H1 (cell line): Measurements from ENCODE around the gene PNO1. TPM values are rescaled to one million over a fixed set of nuclear protein-coding genes. Genes with fewer than 3 reads are reported as not detected.
A peak's percentile ranks its signal among the peaks of the same experiment; 100 is the strongest.

Source experiments
- ATF2 ChIP-seq: IDR thresholded peaks from 2 replicates; pipeline ENCODE4 v1.6.1; 2012; ENCODE audit warnings: low read length, inconsistent platforms
- CHD7 ChIP-seq: fragments of 300-600 bp; sonication (generic); IDR thresholded peaks from 2 replicates; pipeline ENCODE4 v1.7.1; 2012; ENCODE audit warnings: low read length, moderate library complexity, mild to moderate bottlenecking, inconsistent platforms; ENCODE audit not compliant: insufficient replicate concordance
- GTF2F1 ChIP-seq: IDR thresholded peaks from 2 replicates; pipeline ENCODE4 v1.6.1; 2012; ENCODE audit warnings: low read depth, low read length, improper control_type of control experiment, borderline replicate concordance
- MAX ChIP-seq: IDR thresholded peaks from 2 replicates; pipeline ENCODE4 v1.6.1; 2012; ENCODE audit warnings: inconsistent platforms
- SIN3A ChIP-seq, 2 experiments: IDR thresholded peaks in 1 of 2; conservative IDR thresholded peaks in 1 of 2; 2 replicates each; pipeline ENCODE4 v1.6.1; 2011 to 2012; ENCODE audit warnings: low read length in 2 of 2, improper control_type of control experiment in 1 of 2, low read depth in 1 of 2, mild to moderate bottlenecking in 1 of 2
- SIRT6 ChIP-seq: IDR thresholded peaks from one replicate; pipeline ENCODE4 v1.7.1; 2012; ENCODE audit warnings: low read length, inconsistent platforms
- USF2 ChIP-seq: IDR thresholded peaks from 2 replicates; pipeline ENCODE4 v1.6.1; 2011; ENCODE audit warnings: low read length, improper control_type of control experiment
- polyA plus RNA-seq, 7 experiments: library from polyadenylated mRNA; depleted of rRNA in 3 of 7; stranded (reverse) in 5 of 7; unstranded in 2 of 7; fragments of >200 nt in 5 of 7; fragments of 200-250 nt in 2 of 7; gene quantifications; 1 replicate in 5 of 7; 2 replicates in 1 of 7; 4 replicates in 1 of 7; pipeline versions ENCODE4 v1.2.1 to v1.2.3, GENCODE V29; 2011 to 2013; ENCODE audit warnings: missing spikeins in 2 of 7, mixed read lengths in 2 of 7
- total RNA-seq: library from RNA; stranded (reverse); fragmentation: NEBNext Ultra II Directional; extraction: Animal tissue kit (Norgen Biotek cat#: 25700); gene quantifications from 2 replicates; pipeline ENCODE4 v1.2.1, GENCODE V29; 2021

PNO1 gene
- total and polyA plus RNA-seq, 2 of the 8 experiments (the other 6 are each of a cell fraction or from before 2014, with no cell fraction given): 18.6 to 33.2 TPM

GRCh38 chr2:68225119-68225632, 67.5 kb downstream of the PNO1 start (continued):
- TF ChIP-seq ATF2 (no peak), GTF2F1 (no peak), SIN3A (conservative IDR thresholded peaks at IDR 0.05 in 1 of 2, IDR thresholded peaks at IDR 0.05 in 1 of 2; ENCODE audit: low read depth in 1 of 2, low read length in 2 of 2) (no peak), SIRT6 (no peak), CHD7 (no peak), MAX (peak; percentile 82), USF2 (no peak)
- TF ChIP-seq, all 59 proteins: peak for 3
